GM18868 (cell line): Measurements from ENCODE around the gene PPARA.
"Not testable (repeated sequence)": the region's sequence is repeated elsewhere in the genome, so short reads cannot be mapped to it uniquely, and the experiment has no call there.

Source experiments
- ATAC-seq: cut with Tn5 transposase; IDR thresholded peaks from one replicate; pipeline ENCODE4 v1.9.1; 2021; ENCODE audit warnings: mild to moderate bottlenecking, moderate library complexity; ENCODE audit not compliant: unreplicated experiment

Gene PPARA

DNA sequence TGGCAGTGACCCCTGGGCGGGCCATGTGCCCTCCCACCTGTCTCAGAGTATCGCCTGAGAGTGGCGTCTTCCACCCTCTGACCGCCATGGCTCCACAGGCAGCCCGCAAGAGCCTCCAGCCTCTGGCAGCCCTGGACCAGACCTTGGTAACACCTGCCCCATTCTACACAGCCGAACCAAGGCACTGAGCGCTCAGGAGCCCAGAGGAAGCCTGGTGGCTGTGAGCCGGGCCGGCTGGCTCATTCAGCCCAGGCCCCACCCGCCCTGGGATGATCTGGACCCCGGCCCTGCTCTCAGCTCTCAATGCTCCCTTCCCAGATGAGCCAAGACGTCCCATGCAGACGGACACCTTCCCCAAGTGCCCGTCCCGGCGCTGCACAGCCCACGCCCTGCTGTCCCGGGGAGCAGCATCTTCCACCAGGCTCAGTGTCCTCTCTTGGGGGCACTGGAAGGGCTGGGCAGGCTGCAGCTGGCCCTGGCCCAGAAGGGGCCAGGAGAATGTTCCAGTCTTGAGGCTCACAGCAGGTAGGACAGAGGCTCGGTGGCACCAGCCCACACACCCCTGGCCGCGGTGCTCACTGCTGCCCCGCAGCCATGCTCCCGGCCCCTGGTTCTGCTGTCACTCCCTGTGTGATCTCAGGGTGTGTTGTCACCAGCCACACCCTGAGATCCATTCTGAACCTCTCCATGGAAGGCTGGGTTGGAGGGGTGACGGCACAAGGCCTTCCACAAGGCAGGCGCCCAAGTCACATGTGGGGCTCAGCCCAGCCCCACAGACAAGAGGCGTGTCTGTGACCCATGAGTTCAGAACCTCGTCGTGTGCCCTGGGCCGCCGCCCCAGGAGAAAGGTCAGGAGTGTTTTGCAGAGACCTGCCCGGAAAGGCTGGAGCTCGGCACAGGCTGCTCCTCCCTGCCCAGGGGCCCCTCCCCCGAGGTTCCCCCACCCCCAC, 24.2 kb upstream of the PPARA start:
- no peak for ATAC-seq

DNA sequence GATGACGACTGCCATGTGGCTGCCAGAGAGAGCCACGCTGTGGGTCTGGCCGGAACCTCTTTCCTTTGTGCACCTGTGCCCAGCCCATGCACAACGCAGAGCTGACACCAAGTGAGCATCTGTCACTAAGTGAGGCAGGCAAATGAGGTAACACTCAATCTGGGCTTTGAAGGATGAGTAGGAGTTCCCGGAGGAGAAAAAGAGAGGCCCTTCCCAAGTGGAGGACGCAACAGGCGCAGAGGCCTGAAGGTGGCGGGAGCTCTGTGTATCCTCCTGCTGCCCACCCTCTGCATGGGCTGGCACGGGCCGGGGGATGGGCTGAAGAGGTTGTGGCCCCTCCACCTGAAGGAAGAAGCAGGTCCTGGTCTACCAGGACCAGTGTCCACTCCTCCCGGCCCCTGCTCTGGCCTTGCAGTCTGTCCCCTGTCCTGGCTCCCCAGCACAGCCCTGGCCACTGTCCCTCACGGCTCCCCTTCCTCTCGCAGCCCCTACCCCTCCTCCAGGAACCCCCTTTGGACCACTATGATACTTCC, 23.4 kb upstream of the PPARA start:
- no peak for ATAC-seq

DNA sequence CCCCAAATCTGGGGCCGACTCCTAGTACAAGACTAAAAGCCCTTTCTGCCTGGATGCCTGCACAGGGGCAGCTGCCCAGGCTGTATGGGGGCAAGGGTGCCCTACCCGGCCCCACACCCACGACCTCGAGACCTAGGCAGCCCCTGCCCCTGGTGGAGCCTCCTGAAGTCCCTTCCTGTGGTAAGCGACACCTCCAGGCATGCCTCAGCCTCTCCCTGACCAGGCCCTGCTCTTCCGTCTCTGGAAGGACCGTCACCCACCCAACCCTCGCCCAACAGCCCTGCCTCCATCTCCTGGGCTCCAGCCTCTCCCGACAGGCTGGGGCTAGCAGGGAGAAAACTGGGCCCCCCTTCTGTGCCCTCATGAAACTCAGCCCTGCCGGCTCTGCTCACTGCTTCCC, 22.8 kb upstream of the PPARA start:
- no peak for ATAC-seq

DNA sequence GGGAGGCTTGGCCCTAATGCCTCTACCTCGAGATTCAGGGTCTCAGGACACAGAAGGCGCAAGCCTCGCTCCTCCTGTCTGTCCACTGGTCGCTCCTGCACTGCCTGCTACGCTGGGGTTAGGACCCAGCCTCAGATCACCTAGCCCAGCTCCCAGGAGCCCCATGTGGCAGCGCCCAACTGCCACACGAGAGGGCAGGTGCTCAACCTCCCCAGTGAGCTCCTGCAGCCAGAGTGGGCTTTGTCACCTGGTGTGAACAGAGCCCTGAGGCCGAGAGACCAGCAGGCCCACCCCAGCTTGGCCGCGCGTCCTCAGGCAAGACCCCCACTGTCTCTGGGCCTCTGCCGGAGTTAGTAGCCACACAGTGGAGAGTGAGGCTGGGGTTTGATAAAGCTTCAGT, 21.7 kb upstream of the PPARA start:
- ATAC-seq, result no peak

DNA sequence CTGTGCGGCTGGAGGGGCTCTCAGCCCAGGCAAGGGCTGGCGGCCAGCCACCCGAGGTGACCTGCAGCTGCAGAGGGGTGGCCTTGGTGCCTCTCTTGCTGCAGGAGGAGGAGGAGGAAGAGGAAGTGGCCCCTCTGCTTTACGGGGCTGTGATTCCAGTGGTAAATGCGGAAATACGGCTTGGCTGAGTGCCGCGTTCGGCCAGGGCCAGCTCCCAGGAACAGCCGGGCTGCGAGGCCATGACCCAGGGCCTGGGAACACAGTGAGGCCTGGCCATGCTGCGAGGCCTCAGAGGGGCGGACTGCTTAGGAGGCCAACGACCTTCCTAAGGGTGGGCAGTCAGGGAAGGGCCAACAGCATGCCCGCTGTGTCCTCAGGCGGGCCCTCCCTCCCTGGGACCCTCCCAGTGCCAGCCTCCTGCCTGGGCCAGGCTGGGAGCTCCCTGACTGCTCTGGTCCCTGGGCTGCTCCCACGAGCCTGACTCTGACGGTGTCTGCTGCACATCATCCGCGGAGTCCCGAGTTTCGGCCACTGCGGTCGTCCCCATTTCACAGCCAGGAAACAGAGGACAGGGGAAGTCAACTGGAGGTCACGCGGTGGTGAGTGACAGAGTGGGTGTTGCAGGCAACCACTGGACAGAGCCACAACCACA, 20.8 kb upstream of the PPARA start:
- no peak for ATAC-seq

DNA sequence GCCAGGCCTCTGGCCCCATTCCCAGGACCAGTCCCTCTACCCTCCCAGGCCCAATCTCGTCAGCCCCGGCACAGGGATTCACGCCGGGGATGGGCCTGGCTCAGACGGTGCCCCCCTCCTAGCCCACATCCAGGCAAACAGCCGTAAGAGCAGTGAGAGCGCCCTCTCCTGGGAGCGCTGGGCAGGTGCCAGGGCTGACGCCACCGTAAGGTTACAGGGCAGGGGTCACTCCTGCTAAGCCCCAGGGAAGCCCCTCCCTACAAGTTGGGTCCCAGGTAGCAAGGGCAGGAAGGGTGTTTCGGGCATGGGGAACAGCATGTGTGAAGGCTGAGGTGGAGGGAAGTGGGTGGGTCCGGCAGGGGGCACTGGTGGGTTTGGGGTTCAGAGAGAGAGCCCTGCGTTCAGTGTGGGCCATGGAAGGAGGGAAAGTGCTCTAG, 19.2 kb upstream of the PPARA start:
- ATAC-seq, result no peak

DNA sequence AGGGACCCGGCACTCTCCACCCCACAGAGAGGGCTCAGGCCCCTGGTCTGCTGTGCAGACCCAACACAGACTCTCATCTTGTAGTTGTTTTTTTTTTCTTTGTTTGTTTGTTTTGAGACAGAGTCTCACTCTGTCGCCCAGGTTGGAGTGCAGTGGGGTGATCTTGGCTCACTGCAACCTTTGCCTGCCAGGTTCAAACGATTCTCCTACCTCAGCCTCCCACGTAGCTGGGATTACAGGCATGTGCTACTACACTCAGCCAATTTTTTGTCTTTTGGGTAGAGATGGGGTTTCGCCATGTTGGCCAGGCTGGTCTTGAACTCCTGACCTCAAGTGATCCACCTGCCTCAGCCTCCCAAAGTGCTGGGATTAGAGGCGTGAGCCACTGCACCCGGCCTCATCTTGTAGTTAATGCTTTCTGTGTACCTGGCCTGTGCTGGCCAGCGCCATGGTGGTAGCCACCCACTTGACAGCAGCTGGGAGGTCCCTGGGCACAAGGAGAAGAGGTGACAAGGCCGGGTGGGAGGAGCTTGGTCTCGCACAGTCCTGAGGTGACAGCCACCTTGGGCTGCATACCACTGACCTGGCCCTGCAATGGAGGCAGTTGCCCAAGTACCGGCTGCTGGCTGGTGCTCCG, 18.0 kb upstream of the PPARA start:
- not testable (repeated sequence) for ATAC-seq

DNA sequence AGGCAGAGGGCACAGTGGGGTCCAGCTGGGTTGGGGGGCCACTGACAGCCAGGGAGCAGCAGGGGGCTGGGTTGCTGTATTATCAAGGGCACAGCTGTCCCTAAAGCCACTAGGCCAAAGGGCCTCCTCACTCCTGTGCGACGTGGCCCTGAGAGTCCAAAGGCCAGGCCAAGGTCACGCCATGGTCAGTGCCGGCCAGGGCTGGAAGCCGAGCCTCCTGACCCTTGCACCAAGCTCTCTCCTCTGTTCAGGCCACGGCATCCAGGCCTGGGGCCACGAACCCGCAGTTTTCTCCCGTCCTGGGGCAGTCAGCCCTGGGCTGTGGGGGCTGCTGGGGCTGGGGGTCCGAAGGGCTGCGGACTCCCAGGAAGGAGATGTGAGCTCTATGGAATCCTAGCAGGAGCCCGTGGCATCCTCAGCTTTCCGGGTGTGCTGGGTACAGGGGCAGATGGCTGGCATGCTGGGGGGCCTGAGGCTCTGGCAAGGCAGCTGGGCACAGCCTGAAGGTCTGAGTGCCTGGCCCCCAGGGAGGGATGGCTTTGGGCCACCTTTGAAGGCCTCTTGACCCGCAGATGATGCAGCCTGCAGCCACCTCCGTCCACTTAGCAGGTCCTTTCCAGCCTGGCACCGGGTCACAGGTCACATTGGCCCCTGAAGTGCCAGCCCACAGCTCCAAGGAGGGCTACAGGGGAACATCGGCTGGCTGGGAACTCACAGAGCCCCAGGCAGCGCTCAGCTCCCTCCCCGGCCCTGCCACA, 17.3 kb upstream of the PPARA start:
- ATAC-seq, result no peak

DNA sequence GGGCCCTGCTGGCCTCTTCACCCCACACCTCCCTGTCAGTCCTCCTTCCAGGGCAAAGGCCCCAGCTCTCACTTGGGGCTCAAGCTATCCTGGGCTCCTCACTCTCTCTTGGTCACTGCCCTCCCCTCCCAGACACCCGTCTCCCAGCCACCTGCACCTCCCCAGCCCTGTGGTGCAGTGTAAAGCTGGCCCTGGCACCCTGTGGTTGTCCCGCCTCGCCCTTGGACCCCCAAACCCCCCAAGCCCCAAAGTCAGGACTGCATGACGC, 16.8 kb upstream of the PPARA start:
- ATAC-seq, result no peak

DNA sequence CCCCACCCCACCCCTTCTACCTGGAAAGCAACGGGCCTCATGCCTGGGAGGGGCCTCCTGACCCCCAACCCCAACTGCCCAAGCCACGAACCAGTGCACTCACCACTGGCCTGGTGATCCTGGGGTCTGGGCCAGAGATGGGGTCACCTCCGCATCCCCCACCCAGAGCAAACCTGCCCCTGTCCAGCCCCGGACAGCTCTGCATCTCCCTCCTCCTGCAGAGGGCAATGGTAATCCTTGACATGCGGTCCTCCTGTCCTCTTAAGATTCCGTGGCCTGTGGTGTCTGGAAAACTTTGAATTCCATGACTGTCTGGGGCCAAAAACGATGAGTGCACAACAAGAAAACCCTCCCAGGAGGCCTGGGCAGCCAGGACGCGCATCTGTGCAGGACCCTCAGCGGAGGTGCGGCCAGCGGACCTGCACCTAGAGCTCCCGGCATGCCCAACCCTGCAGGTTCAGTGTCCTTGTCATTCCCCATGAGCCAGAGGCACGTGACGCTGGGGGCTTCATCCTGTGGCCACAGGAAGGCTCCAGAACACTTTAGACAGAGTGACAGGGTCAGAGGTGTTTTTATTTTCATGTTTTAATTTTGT, 16.1 kb upstream of the PPARA start:
- ATAC-seq, result no peak

DNA sequence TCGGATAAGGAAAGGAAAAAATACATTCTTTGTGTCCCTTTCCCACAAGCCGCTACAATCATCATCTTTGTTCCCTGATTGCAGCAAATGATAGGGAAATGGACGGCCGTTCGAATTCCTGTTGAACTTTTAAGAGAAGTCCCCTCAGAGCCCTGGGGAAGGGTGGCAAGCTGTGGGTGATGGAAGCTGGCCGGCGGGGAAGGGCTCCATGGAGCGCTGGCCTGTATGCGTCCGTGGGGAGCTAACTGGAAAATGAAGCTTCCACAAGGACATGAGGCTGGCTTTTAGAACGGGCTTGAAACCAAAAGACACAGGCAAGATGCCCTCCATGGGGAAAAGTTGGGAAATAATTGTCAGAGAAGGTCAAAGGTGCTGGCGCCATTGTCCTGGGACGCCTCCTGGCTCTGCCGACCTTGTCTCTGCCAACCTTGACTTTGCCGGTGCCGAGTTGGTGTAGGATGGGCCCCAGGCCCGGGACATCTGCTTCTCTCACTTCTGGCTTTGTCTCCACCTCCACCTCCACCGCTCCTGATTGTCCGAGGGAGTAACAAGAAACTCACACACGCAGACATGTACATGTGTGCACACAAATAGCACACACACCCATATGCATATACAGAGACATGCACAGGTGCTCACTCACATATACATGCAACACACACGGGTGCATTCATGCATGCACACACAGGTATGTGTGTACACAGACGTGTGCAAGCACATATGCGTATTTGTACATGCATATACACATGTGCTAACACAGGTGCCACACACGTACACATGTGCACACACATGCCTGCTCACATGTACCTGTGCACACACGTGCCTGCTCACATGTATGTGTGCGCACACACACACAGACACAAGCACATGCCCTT, 14.5 kb upstream of the PPARA start:
- no peak for ATAC-seq

DNA sequence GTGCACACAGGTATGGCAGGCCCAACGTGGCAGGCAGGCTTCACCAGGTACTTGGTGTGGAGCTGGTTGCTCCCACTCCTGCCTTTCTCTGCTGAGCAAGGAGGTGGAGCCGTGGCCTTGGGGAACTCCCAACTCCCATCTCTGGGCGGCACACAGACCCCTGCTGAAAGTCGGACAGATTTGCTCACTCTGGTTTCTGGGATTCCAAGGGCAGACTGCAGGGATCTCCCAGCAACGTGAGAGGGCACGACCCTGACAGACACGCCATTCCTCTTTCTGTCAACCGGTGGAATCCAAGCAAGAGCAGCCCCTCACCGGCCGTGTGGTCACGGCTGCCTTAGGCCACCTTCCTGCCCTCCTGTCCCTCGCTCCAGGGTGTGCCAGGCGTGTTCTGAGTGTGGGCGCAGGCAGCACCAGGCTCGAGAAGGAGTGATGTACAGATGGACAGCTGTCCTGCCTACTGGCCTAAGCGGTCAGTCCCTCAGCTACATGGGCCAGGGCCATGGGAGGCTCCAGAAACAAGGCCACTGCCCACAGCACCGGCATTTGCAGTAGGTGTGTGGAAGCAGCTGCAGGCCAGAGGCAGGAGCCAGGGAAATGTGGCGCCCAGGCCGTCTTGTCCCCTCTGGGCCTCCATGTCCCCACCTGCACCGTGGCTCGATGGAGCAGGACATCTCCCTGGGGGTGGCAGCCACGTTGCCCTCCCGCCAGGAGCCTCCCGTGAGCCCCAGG, 13.7 kb upstream of the PPARA start:
- ATAC-seq, result no peak

DNA sequence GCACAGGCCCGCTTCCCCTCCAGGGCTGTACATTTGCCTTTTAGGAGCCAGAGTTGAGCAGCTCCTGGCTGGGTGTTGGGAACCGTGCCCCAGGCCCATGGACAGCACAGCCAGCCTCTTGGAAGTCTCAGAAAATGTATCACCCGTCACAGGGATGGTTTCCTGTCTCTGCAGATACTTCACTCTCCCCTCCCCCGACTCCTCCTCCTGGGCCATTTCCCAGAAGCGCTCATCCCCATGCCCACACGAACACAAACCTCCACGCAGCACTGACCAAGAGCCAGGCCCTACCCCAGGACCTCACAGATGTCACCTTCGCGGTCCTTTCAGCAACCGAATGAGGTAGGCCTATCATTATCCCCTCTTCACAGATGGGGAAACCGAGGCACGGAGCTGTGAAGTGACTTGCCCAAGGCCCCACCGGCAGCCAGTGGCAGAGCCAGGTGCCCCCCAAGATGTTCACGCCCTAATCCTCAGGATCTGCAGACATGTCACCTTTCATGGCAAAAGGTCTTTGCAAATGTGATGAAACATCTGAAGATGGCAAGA, 13.0 kb upstream of the PPARA start:
- ATAC-seq, result no peak

DNA sequence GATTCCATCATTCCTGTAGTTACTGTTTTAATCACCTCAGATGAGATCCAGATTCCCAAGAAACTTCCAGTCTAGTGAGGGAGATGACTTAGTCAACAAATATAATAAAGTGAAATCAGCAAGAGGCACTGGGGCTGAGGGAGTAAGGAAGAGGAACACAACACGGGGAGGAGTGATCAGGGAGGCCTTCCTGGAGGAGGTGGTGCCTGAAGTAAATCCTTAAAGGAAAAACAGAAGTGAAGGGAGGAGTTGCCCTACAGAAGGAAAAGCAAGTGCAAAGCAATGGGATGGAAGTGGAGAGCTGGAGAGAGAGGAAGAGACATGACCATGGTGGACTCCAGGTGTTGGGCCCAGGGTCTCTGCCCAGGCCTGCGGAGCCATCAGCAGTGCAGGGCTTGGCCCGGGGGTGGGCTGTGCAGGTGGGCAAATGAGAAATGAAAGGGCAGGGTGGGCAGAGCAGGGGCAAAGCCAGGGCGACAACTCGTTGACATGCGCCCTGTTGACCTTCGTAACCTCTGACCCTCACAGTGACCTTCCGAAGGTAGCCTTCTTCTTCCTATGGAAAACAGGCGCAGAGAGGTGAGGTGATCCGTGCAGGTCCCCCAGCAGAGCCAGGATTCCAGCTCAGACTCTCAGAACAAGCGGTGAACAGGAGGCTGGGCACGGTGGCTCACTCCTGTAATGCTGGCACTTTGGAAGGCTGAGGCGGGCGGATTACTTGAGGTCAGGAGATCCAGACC, 12.1 kb upstream of the PPARA start:
- no peak for ATAC-seq

DNA sequence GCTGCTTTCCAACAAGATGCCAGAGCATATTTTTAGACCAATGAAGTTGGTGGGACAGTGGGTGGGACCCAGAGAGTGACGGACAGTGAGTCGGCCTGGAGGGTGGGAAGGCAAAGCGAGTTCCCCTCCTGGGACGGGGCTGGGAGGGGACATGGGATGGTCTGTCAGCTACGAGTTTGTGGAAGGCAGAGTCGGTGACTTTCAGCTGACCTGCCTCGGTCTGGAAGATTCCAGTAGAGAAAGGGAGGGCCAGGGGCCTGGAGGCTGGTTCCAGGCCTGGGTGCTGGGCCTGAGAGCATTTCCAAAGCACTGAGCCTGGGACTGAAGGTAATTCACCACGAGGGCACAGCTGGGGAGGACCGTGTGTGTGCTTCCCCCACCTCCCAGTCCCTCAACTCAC, 10.9 kb upstream of the PPARA start:
- ATAC-seq, result not testable (repeated sequence)

DNA sequence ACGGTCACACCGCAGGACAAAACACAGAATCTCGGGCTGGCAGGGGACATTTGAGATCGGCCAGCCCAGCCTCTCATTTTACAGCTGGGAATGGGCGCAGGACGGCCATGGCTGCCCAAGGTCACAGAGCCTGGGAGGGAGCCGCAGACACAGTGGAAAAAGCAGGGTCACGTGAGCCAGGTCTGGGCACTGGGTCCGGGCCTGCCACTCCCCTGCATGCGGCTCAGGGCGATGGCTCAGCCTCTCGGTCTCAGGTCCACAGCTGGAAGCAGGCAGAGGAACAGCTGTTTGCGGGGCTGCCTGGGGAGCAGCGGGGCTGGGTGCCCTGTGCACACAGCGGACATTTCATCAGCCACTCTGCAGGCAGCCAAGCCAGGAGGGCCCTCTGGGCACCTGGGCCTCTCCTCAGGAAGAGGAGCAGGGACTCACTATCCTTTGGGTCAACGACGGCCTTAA, 10.4 kb upstream of the PPARA start:
- no peak for ATAC-seq

DNA sequence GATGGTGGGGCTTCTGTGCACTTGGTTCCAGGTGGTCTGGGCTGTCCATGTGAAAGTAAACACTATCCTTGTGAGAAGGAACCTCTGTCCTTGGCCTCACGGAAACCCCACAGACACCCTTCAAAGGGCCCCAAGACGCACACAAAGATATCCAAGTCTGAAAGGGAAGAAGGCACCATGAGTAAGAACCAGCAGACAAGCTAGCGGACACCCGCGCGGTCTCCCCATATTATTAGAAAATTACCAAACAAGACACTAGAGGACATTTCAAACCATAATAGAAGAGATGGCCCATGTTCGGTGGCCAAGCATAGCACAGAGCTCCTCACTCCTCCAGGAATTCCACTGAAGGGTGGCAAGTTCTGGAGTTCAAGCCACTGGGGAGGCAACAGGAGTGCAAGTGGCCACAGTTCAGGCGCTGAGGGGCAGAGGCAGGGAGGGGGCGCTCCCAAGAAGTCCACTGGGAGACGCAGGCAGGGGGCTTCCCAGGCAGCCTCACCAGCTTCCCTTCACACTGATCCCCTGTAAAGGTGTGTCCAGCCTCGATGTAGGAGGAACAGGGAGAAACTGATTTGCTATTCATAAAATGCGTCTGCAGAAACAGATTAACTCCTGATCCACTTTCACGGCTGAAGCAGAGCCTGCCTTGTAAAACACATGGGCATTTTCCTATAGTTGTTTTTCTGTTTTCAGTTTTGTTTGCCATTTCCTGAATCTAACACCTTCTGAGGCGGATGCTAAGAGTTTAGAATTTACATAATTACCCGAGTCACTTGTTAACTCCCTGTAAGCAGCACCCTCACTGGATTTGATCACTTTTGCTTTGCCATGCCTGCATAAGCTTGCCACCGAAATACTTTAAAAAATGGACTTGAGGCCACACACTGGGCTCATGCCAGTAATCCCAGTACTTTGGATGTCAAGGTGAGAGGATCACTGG, 9.1 kb upstream of the PPARA start:
- ATAC-seq, result no peak
